Transverse colon (tissue), 3 donors: ENCODE data around the gene HPS6.

Source experiments
- POLR2A ChIP-seq: fragments of 450-650 bp; IDR thresholded peaks from one replicate; pipeline ENCODE4 v1.6.1; 2016; ENCODE audit warnings: antibody characterized with exemption, mild to moderate bottlenecking, moderate library complexity
- TF ChIP-seq, protein P1 (sequence below), 5 experiments: fragments of 200-600 bp in 3 of 5; fragments of 450-650 bp in 2 of 5; sonication (generic) in 3 of 5; IDR thresholded peaks; 1 replicate in 2 of 5; 2 replicates in 3 of 5; pipeline ENCODE4 v1.5.1; 2016 to 2017; ENCODE audit warnings: antibody characterized with exemption in 5 of 5, inconsistent platforms in 3 of 5, mild to moderate bottlenecking in 2 of 5, moderate library complexity in 1 of 5

DNA sequence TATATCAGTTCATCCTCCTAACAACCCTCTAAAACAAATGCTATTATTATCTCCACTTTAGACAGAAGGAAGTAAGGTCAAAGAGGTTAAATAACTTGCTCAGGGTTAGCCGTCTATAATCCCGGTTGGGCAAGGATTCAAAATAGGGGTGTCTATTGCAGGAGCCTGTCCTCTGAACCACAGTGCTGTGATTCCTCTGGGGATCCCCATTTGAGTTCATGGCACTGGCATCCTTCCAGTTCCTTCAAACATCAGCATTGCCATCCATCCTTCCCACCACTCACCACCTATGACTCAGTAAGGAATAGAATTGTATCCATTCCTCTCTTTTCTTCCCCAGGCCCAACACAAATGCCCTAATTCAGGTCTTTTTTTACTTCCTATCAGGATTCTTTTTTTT, 25.6 kb downstream of the HPS6 start:
- no peak for TF ChIP-seq POLR2A
- TF ChIP-seq, protein P1, sequence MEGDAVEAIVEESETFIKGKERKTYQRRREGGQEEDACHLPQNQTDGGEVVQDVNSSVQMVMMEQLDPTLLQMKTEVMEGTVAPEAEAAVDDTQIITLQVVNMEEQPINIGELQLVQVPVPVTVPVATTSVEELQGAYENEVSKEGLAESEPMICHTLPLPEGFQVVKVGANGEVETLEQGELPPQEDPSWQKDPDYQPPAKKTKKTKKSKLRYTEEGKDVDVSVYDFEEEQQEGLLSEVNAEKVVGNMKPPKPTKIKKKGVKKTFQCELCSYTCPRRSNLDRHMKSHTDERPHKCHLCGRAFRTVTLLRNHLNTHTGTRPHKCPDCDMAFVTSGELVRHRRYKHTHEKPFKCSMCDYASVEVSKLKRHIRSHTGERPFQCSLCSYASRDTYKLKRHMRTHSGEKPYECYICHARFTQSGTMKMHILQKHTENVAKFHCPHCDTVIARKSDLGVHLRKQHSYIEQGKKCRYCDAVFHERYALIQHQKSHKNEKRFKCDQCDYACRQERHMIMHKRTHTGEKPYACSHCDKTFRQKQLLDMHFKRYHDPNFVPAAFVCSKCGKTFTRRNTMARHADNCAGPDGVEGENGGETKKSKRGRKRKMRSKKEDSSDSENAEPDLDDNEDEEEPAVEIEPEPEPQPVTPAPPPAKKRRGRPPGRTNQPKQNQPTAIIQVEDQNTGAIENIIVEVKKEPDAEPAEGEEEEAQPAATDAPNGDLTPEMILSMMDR (IDR thresholded peaks at IDR 0.05) = no peak
